Iris pigment epithelial cell (primary cell): Measurements from ENCODE around the gene ZNF322.

ENCODE experiments used
- DNase-seq: peaks from one replicate; pipeline ENCODE4 v3.0.0-alpha.2; 2011; ENCODE audit warnings: low read depth

Gene ZNF322

GRCh38 chr6:26588965-26589364, 70.6 kb downstream of the ZNF322 start:
- no peak for DNase-seq
